Motor neuron (in vitro differentiated cells): ENCODE data around the gene NDUFB8. TPM values are rescaled to one million over a fixed set of nuclear protein-coding genes. Genes with fewer than 3 reads are reported as not detected.
A peak's percentile ranks its signal among the peaks of the same experiment; 100 is the strongest.
"Not testable (repeated sequence)": the region's sequence is repeated elsewhere in the genome, so short reads cannot be mapped to it uniquely, and the experiment has no call there.

ENCODE experiments used
- ATAC-seq, 8 experiments: fragments of 200-7000 bp; cut with Tn5 transposase; replicated peaks in 6 of 8; 2 replicates each; pipeline ENCODE4 v1.8.0; 2021; ENCODE audit warnings: mild to moderate bottlenecking in 8 of 8, moderate library complexity in 8 of 8
- H3K27ac ChIP-seq, 2 donors: fragments of 250-450 bp; sonication (Bioruptor Pico); 2 replicates each; pipeline ENCODE4 v1.9.0; 2021; ENCODE audit warnings: antibody characterized with exemption in 2 of 2, mild to moderate bottlenecking in 2 of 2, moderate library complexity in 1 of 2
- H3K4me1 ChIP-seq, 2 donors: fragments of 250-450 bp; sonication (Bioruptor Pico); replicated peaks in 1 of 2; 2 replicates each; pipeline ENCODE4 v1.6.1; 2021; ENCODE audit warnings: antibody characterized with exemption in 2 of 2, mild to moderate bottlenecking in 2 of 2, moderate library complexity in 1 of 2
- H3K4me3 ChIP-seq, 5 donors: fragments of 250-450 bp; sonication (Bioruptor Pico); 2 replicates each; pipeline ENCODE4 v1.9.0; 2021; ENCODE audit warnings: antibody characterized with exemption in 5 of 5, mild to moderate bottlenecking in 5 of 5, moderate library complexity in 4 of 5
- WGBS, 10 experiments: fragments of 450-650 bp; shearing (Covaris generic); methylation state at CpG; one replicate each; pipeline ENCODE4 v1.0.0; 2022; 5-methylcytosine and 5-hydroxymethylcytosine counted together
- in situ Hi-C, 9 experiments: fragments of 400-800 bp; cut with MboI; loops; one replicate each; pipeline ENCODE4 v1.15.0; 2021; ENCODE audit warnings: low sequenced_read_pairs in 9 of 9, low pct_unique_long_range_greater_than_20kb in 2 of 9; ENCODE audit not compliant: unreplicated experiment in 9 of 9
- total RNA-seq, 8 experiments: library from RNA; unstranded; fragments of 300-600 nt; gene quantifications; 2 replicates each; pipeline versions ENCODE4 v1.2.3 to v1.2.4, GENCODE V29; 2022

NDUFB8 gene
- 100 to 1,000 TPM; 247 to 398 (median 294) TPM for total RNA-seq

GRCh38 chr10:100529475-100530298, at the start of gene NDUFB8:
TSS of gene NDUFB8 (minus strand) at chr10:100529871. CDS start at chr10:100529851, 20 bp downstream.
- Histone ChIP-seq H3K4me3 (peak within 1 kb of the TSS; percentile 70 to 89 (median 77)), H3K4me1 (peaks cover 9 to 16% of the 10 kb centered on the region in 2 donors), H3K27ac (peak within 1 kb of the TSS; percentile 80 to 90)
- ATAC-seq, result peak; percentile 88 to 96 (median 92)
- WGBS, 10 experiments, result 0 to 40% (median 0%) methylated on average over 1 to 19 of the region's 43 CpGs; no CpG with 5 or more reads in 3 of the 10 experiments
- in situ Hi-C loops, result no loop called here

GRCh38 chr10:100576282-100576635, 46.6 kb upstream of the NDUFB8 start:
- in situ Hi-C loops, result no loop called here
- WGBS, 10 experiments, result 22 to 100% (median 73%) methylated on average over 1 to 4 of the region's 5 CpGs; no CpG with 5 or more reads in 5 of the 10 experiments
- no peak overlapping the region for H3K27ac ChIP-seq

GRCh38 chr10:100575585-100576281, 46.1 kb upstream of the NDUFB8 start:
- 0 to 65% (median 29%) methylated on average over 1 to 7 of the region's 8 CpGs; no CpG with 5 or more reads in 2 of the 10 experiments for WGBS, 10 experiments

More at GRCh38 chr10:100576282-100576635, 46.6 kb upstream of the NDUFB8 start:
- Histone ChIP-seq H3K4me1 (no peaks in the 10 kb centered on the region), H3K4me3 (no peak overlapping the region)
- ATAC-seq, result no peak

GRCh38 chr10:100575146-100575545, 45.5 kb upstream of the NDUFB8 start:
- H3K4me1 ChIP-seq, H3K4me3 ChIP-seq, in situ Hi-C loops, H3K27ac ChIP-seq, ATAC-seq: not testable (repeated sequence)
- WGBS, 10 experiments, result 23 to 84% (median 70%) methylated on average over 2 to 6 of the region's 7 CpGs; no CpG with 5 or more reads in 2 of the 10 experiments

More at GRCh38 chr10:100575585-100576281, 46.1 kb upstream of the NDUFB8 start:
- H3K4me1 ChIP-seq, result no peaks in the 10 kb centered on the region
- H3K27ac ChIP-seq, result no peak overlapping the region
- H3K4me3 ChIP-seq, result no peak overlapping the region
- in situ Hi-C loops, result no loop called here
- ATAC-seq, result peak in 5 of 8 experiments; percentile 77 to 96 (median 83)

GRCh38 chr10:100571084-100571856, 41.6 kb upstream of the NDUFB8 start:
- no peak overlapping the region for H3K27ac ChIP-seq
- H3K4me3 ChIP-seq, result no peak overlapping the region
- in situ Hi-C loops, result loop anchor here in 4 of 9 experiments (25.0 kb wide), 3 partner anchors 166 to 316 kb away; partner anchors contain the start of gene PAX2 (in 2 of the 4)
- WGBS, 10 experiments, result 63 to 83% (median 78%) methylated on average over 3 to 16 of the region's 24 CpGs; no CpG with 5 or more reads in 1 of the 10 experiments
- H3K4me1 ChIP-seq, result no peaks in the 10 kb centered on the region
- peak in 1 of 8 experiments; percentile 22 for ATAC-seq

- Histone ChIP-seq H3K4me1 (no peaks in the 10 kb centered on the region), H3K4me3 (peak overlapping the region in 1 of 5 donors; percentile 38), H3K27ac (no peak overlapping the region)
- WGBS, 10 experiments, result 0 to 90% (median 60%) methylated on average over 1 to 4 of the region's 8 CpGs; no CpG with 5 or more reads in 3 of the 10 experiments
- ATAC-seq, result peak in 2 of 8 experiments; percentile 13 to 17
- in situ Hi-C loops, result loop anchor here in 4 of 9 experiments (25.0 kb wide), 3 partner anchors 167 to 317 kb away; partner anchors contain the start of gene PAX2 (in 2 of the 4)
Observed at GRCh38 chr10:100570506-100570905, 40.8 kb upstream of the NDUFB8 start.

- WGBS, 10 experiments, result 34 to 100% (median 69%) methylated on average over 1 to 14 of the region's 28 CpGs; no CpG with 5 or more reads in 5 of the 10 experiments
- peak in 5 of 8 experiments; percentile 15 to 66 (median 23) for ATAC-seq
- no peak overlapping the region for H3K27ac ChIP-seq
- H3K4me3 ChIP-seq, result peak overlapping the region in 1 of 5 donors; percentile 38
- H3K4me1 ChIP-seq, result no peaks in the 10 kb centered on the region
- in situ Hi-C loops, result loop anchor here in 6 of 9 experiments (10.0 to 25.0 kb wide), 5 partner anchors 167 to 317 kb away; partner anchors contain the start of gene PAX2 (in 3 of the 6)
Observed at GRCh38 chr10:100569687-100570481, 40.2 kb upstream of the NDUFB8 start.

- Histone ChIP-seq H3K27ac (no peak overlapping the region), H3K4me3 (no peak overlapping the region), H3K4me1 (no peaks in the 10 kb centered on the region)
- WGBS, 10 experiments, result 50 to 100% (median 80%) methylated on average over 1 to 2 of the region's 3 CpGs; no CpG with 5 or more reads in 1 of the 10 experiments
- in situ Hi-C loops, result loop anchor here in 6 of 9 experiments (10.0 to 25.0 kb wide), 5 partner anchors 168 to 318 kb away; partner anchors contain the start of gene PAX2 (in 3 of the 6)
- no peak for ATAC-seq
Observed at GRCh38 chr10:100568912-100569311, 39.2 kb upstream of the NDUFB8 start.

- in situ Hi-C loops, result loop anchor here in 6 of 9 experiments (10.0 to 25.0 kb wide), 5 partner anchors 169 to 319 kb away; partner anchors contain the start of gene PAX2 (in 3 of the 6)
- H3K4me1 ChIP-seq, result no peaks in the 10 kb centered on the region
- no peak overlapping the region for H3K27ac ChIP-seq
- WGBS, 10 experiments, result 0 to 52% (median 31%) methylated on average over 1 to 5 of the region's 6 CpGs; no CpG with 5 or more reads in 3 of the 10 experiments
- H3K4me3 ChIP-seq, result no peak overlapping the region
- ATAC-seq, result no peak
Observed at GRCh38 chr10:100567826-100568225, 38.2 kb upstream of the NDUFB8 start.

GRCh38 chr10:100567249-100567648, 37.6 kb upstream of the NDUFB8 start:
- no peak overlapping the region for H3K27ac ChIP-seq
- no peak for ATAC-seq
- no peaks in the 10 kb centered on the region for H3K4me1 ChIP-seq
- 42 to 75% (median 58%) methylated on average over 2 to 4 of the region's 11 CpGs; no CpG with 5 or more reads in 3 of the 10 experiments for WGBS, 10 experiments
- no peak overlapping the region for H3K4me3 ChIP-seq
- in situ Hi-C loops, result loop anchor here in 6 of 9 experiments (10.0 to 25.0 kb wide), 5 partner anchors 170 to 320 kb away; partner anchors contain the start of gene PAX2 (in 3 of the 6)

GRCh38 chr10:100566561-100566960, 36.9 kb upstream of the NDUFB8 start:
- Histone ChIP-seq H3K4me1 (no peaks in the 10 kb centered on the region), H3K4me3 (no peak overlapping the region), H3K27ac (no peak overlapping the region)
- no peak for ATAC-seq
- WGBS, 10 experiments, result 30 to 71% (median 55%) methylated on average over 1 to 3 of the region's 3 CpGs; no CpG with 5 or more reads in 4 of the 10 experiments
- in situ Hi-C loops, result loop anchor here in 6 of 9 experiments (10.0 to 25.0 kb wide), 5 partner anchors 171 to 321 kb away; partner anchors contain the start of gene PAX2 (in 3 of the 6)
